ENCODE measurements around the gene NCOR2. TPM values are rescaled to one million over a fixed set of nuclear protein-coding genes. Genes with fewer than 3 reads are reported as not detected.

Gene NCOR2
- total RNA-seq, 1 donor from 2014 or later, result 109 TPM

DNA sequence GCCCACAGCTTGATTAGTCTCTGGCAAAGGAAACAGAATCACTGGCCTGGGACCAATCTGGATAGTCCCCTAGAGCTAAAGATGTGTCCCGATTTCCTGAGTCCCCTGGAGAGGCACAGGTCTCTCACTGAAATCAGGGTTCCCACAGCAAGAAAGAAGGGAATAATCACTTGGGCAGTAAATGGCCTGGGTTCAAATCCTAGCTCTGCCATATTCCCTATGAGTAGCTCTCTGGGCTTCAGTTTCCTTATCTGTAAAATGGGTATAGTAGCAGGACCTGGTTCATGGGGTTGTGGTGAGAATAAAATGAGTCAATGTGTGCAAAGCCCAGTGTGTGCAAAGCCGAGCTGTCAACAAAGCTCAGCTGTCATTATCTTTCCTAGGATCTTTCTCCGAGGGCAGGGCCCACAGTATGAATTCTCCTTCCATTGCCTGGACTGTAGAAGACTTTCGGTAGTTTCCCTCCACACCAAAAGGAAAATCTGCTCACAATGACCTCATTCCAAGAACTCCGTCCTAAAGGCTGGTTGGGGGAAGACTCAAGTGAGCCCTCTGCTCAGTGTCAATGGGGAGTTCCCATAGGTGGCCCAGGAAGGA is 12.6 kb upstream of the NCOR2 start:
- DNase-seq (ENCODE audit: low spot score), result no peak
- Mint-ChIP-seq H3K36me3 (ENCODE audit: low read depth) (no peaks in the 10 kb centered on the region), H3K27ac (no peak overlapping the region), H3K4me1 (ENCODE audit: low read depth) (no peaks in the 10 kb centered on the region), H3K9me3 (no peaks in the 10 kb centered on the region), H3K4me3 (ENCODE audit: low read depth) (no peak overlapping the region), H3K27me3 (ENCODE audit: low read depth) (peaks cover 15% of the 10 kb centered on the region)
- intact Hi-C loops (cut with micrococcal nuclease), result no loop called here

DNA sequence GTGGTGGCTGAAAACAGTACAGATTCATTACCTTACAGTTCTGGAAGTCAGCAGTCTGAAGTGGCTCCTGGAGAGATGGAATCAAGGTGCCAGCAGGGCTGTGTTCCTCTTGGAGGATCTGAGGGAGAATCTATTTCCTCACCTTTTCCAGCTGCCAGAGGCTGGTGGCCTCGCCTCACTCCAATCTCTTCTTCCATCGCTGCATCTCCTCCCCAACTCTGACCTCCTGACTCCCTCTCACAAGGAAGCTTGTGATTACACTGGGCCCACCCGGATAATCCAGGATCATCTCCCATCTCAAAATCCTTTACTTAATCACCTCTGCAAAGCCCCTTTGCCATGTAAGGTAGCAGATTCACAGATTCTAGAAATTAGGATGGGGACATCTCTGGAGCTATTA is 11.4 kb upstream of the NCOR2 start:
- Mint-ChIP-seq H3K9me3 (no peaks in the 10 kb centered on the region), H3K4me3 (ENCODE audit: low read depth) (no peak overlapping the region), H3K4me1 (ENCODE audit: low read depth) (no peaks in the 10 kb centered on the region), H3K27ac (no peak overlapping the region), H3K27me3 (ENCODE audit: low read depth) (peaks cover 15% of the 10 kb centered on the region), H3K36me3 (ENCODE audit: low read depth) (no peaks in the 10 kb centered on the region)
- no peak for DNase-seq (ENCODE audit: low spot score)
- intact Hi-C loops (cut with micrococcal nuclease), result no loop called here

DNA sequence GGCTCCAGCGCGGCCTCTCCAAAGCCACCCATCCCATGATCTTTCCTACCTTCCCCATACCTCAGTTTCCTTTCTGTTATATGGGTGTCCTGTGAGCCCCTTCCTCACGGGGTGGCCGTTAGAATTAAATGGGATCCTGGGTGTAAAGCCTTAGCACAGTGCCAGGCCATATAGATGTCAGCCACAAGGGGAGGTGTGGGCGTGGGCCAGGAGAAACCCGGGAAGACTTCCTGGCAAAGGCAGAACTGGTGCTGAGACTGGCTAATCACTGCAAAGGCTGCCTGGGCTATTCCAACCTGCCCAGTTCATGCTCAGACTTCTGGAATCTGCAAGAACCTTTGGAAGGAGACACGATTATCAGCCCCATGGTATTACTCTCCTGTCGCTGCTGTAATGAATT is 11.0 kb upstream of the NCOR2 start:
- intact Hi-C loops (cut with micrococcal nuclease), result no loop called here
- Mint-ChIP-seq H3K27me3 (ENCODE audit: low read depth) (peaks cover 15% of the 10 kb centered on the region), H3K4me3 (ENCODE audit: low read depth) (no peak overlapping the region), H3K27ac (no peak overlapping the region), H3K36me3 (ENCODE audit: low read depth) (no peaks in the 10 kb centered on the region), H3K9me3 (no peaks in the 10 kb centered on the region), H3K4me1 (ENCODE audit: low read depth) (no peaks in the 10 kb centered on the region)
- no peak for DNase-seq (ENCODE audit: low spot score)

DNA sequence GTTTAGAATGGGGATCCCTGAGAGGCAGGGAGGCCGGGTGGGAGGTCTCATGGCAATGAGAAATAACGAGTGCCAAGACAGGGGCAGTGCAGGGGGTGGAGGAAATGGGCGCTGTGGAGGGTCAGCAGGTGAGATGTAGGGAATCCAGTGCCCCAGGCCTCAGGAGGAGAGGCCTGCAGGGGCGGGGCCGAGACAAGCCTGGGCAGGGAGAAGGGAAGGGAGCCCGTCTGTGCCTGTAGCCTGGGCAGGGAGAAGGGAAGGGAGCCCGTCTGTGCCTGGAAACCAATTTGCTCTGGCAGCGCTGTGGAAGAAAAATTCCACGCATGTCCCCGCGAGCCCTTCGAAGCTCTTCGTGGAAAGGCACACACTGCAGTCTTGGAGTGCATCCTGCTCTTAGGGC is 10.6 kb upstream of the NCOR2 start:
- Mint-ChIP-seq H3K27ac (no peak overlapping the region), H3K36me3 (ENCODE audit: low read depth) (no peaks in the 10 kb centered on the region), H3K4me3 (ENCODE audit: low read depth) (no peak overlapping the region), H3K27me3 (ENCODE audit: low read depth) (peaks cover 15% of the 10 kb centered on the region), H3K4me1 (ENCODE audit: low read depth) (no peaks in the 10 kb centered on the region), H3K9me3 (no peaks in the 10 kb centered on the region)
- DNase-seq (ENCODE audit: low spot score), result no peak
- intact Hi-C loops (cut with micrococcal nuclease), result no loop called here

GRCh38 chr12:124577374-124577773 is 10.0 kb upstream of the NCOR2 start:
- no peak overlapping the region for H3K27ac Mint-ChIP-seq
- H3K9me3 Mint-ChIP-seq, result no peaks in the 10 kb centered on the region
- H3K4me3 Mint-ChIP-seq (ENCODE audit: low read depth), result no peak overlapping the region
- intact Hi-C loops (cut with micrococcal nuclease), result no loop called here
- DNase-seq (ENCODE audit: low spot score), result no peak
- H3K4me1 Mint-ChIP-seq (ENCODE audit: low read depth), result no peaks in the 10 kb centered on the region
- peaks cover 15% of the 10 kb centered on the region for H3K27me3 Mint-ChIP-seq (ENCODE audit: low read depth)
- H3K36me3 Mint-ChIP-seq (ENCODE audit: low read depth), result no peaks in the 10 kb centered on the region

DNA sequence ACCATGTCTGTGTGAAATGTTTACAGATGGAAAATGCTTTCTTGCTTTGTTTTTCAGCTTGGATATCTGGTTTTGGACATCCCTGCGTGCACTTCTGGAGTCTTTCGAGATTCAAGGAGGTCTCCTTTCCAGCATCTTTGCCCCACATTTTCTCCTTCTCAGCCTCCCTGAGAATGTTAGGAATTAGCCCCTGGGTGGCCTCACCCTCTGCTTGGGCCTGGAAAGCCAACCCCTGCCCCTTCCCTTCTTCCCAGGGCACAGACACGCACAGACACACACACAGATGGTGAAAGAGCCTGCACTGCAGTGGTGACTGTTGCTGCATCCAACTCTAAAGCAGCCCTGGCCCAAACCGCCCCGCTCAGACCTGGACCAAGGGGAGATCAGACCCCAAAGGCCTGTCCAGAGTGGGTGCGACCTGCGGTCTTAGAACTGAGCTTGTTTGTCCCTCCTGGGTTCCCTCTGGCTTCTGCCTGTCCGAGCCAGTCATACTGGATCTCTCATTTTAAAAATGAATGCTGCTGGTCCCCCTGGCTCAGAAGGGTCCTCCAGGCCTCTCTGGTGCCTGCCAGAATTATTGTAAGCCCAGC is 8.7 kb upstream of the NCOR2 start:
- Mint-ChIP-seq H3K27me3 (ENCODE audit: low read depth) (peaks cover 9% of the 10 kb centered on the region), H3K9me3 (no peaks in the 10 kb centered on the region), H3K27ac (no peak overlapping the region), H3K4me3 (ENCODE audit: low read depth) (no peak overlapping the region), H3K4me1 (ENCODE audit: low read depth) (no peaks in the 10 kb centered on the region), H3K36me3 (ENCODE audit: low read depth) (no peaks in the 10 kb centered on the region)
- intact Hi-C loops (cut with micrococcal nuclease), result no loop called here
- DNase-seq (ENCODE audit: low spot score), result no peak

GRCh38 chr12:124573839-124574786 is 6.7 kb upstream of the NCOR2 start:
- DNase-seq (ENCODE audit: low spot score), result no peak
- Mint-ChIP-seq H3K4me1 (ENCODE audit: low read depth) (no peaks in the 10 kb centered on the region), H3K36me3 (ENCODE audit: low read depth) (no peaks in the 10 kb centered on the region), H3K4me3 (ENCODE audit: low read depth) (no peak overlapping the region), H3K27ac (no peak overlapping the region), H3K27me3 (ENCODE audit: low read depth) (peaks cover 8% of the 10 kb centered on the region), H3K9me3 (no peaks in the 10 kb centered on the region)
- intact Hi-C loops (cut with micrococcal nuclease), result no loop called here

DNA sequence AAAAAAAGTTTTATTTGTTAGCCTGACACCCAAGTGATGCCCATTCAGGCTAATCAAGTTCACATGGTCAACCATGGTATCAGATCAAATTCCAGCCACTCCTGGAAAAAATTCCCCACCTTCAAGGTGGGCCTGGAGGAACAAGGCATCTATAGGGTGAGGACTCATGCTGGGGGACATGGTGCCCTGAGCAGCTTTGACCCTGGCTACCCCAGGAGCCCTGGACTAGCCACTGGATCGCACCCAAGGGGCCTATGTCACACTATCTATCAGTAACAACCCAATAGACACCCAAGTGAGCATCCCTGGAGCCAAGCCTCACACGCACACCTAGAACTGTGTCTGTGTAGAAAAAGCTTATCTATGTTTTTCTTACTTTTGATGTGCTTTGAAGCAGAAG is 4.1 kb upstream of the NCOR2 start:
- H3K36me3 Mint-ChIP-seq (ENCODE audit: low read depth), result no peaks in the 10 kb centered on the region
- intact Hi-C loops (cut with micrococcal nuclease), result no loop called here
- DNase-seq (ENCODE audit: low spot score), result no peak
- peaks cover 6% of the 10 kb centered on the region for H3K27me3 Mint-ChIP-seq (ENCODE audit: low read depth)
- H3K4me1 Mint-ChIP-seq (ENCODE audit: low read depth), result peaks cover 3% of the 10 kb centered on the region
- H3K27ac Mint-ChIP-seq, result no peak overlapping the region
- H3K9me3 Mint-ChIP-seq, result no peaks in the 10 kb centered on the region
- no peak overlapping the region for H3K4me3 Mint-ChIP-seq (ENCODE audit: low read depth)

GRCh38 chr12:124570810-124571209 is 3.4 kb upstream of the NCOR2 start:
- no peak for DNase-seq (ENCODE audit: low spot score)
- peaks cover 7% of the 10 kb centered on the region for H3K4me1 Mint-ChIP-seq (ENCODE audit: low read depth)
- no peak overlapping the region for H3K27ac Mint-ChIP-seq
- H3K9me3 Mint-ChIP-seq, result no peaks in the 10 kb centered on the region
- H3K27me3 Mint-ChIP-seq (ENCODE audit: low read depth), result peaks cover 6% of the 10 kb centered on the region
- intact Hi-C loops (cut with micrococcal nuclease), result no loop called here
- H3K4me3 Mint-ChIP-seq (ENCODE audit: low read depth), result no peak overlapping the region
- H3K36me3 Mint-ChIP-seq (ENCODE audit: low read depth), result no peaks in the 10 kb centered on the region

DNA sequence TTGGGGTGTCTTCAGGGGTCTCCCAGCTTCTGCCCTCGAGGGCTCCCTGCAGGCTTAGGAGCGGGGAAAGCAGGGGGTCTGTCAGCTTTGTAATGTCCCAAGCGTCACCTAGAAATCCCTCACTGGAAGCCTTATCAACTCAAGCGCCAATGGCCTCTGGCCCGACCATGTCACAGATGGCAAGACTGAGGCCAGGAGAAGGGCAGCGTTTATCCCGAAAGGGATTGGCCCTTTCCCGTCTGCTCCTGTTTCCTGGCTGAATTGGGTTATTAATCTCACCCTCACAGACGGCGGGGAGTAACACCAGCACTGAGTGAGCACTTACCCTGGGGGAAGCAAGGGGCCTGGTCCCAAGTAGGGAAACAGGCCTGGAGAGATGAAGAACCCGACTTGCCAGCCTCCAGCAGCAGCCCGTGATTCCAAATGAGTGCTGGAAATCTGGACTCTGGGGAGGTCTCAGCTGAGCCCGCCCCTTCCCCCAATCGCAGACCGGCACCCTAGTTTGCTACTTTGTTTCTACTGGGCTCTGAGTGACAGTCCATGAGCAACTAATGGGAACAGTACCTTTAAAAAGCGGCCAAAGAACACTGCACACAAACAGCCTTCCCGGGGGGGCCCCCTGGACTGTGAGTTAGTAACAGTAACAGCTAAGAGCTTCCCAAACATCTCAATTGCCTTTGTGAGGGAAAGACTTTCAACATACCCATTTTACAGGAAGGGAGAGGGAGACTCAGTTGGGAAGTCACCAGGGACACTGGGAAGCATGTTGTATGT is 2.1 kb upstream of the NCOR2 start:
- H3K9me3 Mint-ChIP-seq, result no peaks in the 10 kb centered on the region
- no peaks in the 10 kb centered on the region for H3K36me3 Mint-ChIP-seq (ENCODE audit: low read depth)
- peaks cover 10% of the 10 kb centered on the region for H3K4me1 Mint-ChIP-seq (ENCODE audit: low read depth)
- H3K27me3 Mint-ChIP-seq (ENCODE audit: low read depth), result peaks cover 3% of the 10 kb centered on the region
- no peak for DNase-seq (ENCODE audit: low spot score)
- H3K4me3 Mint-ChIP-seq (ENCODE audit: low read depth), result no peak overlapping the region
- no peak overlapping the region for H3K27ac Mint-ChIP-seq
- intact Hi-C loops (cut with micrococcal nuclease), result loop anchor here (10.0 kb wide), 1 partner anchor 185 kb away; no protein-coding TSS in a partner anchor

GRCh38 chr12:124568431-124569374 is 1.3 kb upstream of the NCOR2 start:
- Mint-ChIP-seq H3K9me3 (no peaks in the 10 kb centered on the region), H3K4me1 (ENCODE audit: low read depth) (peaks cover 10% of the 10 kb centered on the region), H3K27me3 (ENCODE audit: low read depth) (peaks cover 3% of the 10 kb centered on the region), H3K27ac (no peak overlapping the region), H3K4me3 (ENCODE audit: low read depth) (peak overlapping the region; percentile 58), H3K36me3 (ENCODE audit: low read depth) (no peaks in the 10 kb centered on the region)
- no peak for DNase-seq (ENCODE audit: low spot score)
- intact Hi-C loops (cut with micrococcal nuclease), result loop anchor here (10.0 kb wide), 1 partner anchor 184 kb away; no protein-coding TSS in a partner anchor

Measured in activated T-helper 2 cell treated with anti-CD3 and anti-CD28 coated beads, Interferon-gamma antibody, Interleukin-2, Interleukin-4, amounts not matched to agents 10 μg/mL and 5 μg/mL and 100 μg/mL, durations not matched to agents 14 hours and 24 hours and 36 hours (primary cell).